ENCODE results near the gene WASHC1. TPM values are rescaled to one million over a fixed set of nuclear protein-coding genes. Genes with fewer than 3 reads are reported as not detected.
"Not testable (repeated sequence)": the region's sequence is repeated elsewhere in the genome, so short reads cannot be mapped to it uniquely, and the experiment has no call there.

Gene WASHC1, protein sequence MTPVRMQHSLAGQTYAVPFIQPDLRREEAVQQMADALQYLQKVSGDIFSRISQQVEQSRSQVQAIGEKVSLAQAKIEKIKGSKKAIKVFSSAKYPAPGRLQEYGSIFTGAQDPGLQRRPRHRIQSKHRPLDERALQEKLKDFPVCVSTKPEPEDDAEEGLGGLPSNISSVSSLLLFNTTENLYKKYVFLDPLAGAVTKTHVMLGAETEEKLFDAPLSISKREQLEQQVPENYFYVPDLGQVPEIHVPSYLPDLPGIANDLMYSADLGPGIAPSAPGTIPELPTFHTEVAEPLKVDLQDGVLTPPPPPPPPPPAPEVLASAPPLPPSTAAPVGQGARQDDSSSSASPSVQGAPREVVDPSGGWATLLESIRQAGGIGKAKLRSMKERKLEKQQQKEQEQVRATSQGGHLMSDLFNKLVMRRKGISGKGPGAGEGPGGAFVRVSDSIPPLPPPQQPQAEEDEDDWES
- total RNA-seq (10 to 100 TPM; 10.9 to 11.2 TPM), total RNA-seq (1.1 to 39.1 (median 8.7) reads per million in 172 experiments)
- 22.2 TPM for polyA plus RNA-seq (2013, experiment 1 of 2)
- polyA plus RNA-seq (2013, experiment 2 of 2): 12.1 TPM

DNA sequence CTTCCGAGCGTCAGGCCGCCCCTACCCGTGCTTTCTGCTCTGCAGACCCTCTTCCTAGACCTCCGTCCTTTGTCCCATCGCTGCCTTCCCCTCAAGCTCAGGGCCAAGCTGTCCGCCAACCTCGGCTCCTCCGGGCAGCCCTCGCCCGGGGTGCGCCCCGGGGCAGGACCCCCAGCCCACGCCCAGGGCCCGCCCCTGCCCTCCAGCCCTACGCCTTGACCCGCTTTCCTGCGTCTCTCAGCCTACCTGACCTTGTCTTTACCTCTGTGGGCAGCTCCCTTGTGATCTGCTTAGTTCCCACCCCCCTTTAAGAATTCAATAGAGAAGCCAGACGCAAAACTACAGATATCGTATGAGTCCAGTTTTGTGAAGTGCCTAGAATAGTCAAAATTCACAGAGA lies at the start of gene WASHC1:
TSS of gene WASHC1 (minus strand) at position 101 of the 400 bp plus-strand sequence. CDS start 4,457 bp downstream, outside the sequence.
- POLR2A ChIA-PET; DNase-seq; H3K36me3 ChIP-seq (ENCODE audit: insufficient read depth, low read length); ATAC-seq (ENCODE audit: poor library complexity); H3K27ac ChIP-seq (ENCODE audit: low read depth in 1 of 2, low read length in 2 of 2); H3K27me3 ChIP-seq (ENCODE audit: control insufficient read depth in 1 of 2, insufficient read depth in 2 of 2, low read length in 2 of 2); CTCF ChIA-PET; H3K9me3 ChIP-seq (ENCODE audit: control insufficient read depth in 1 of 2, insufficient read depth in 1 of 2, low read length in 2 of 2); H3K27ac Mint-ChIP-seq; H3K27me3 Mint-ChIP-seq; H3K36me3 Mint-ChIP-seq (ENCODE audit: low read depth); H3K4me3 Mint-ChIP-seq; H3K4me1 Mint-ChIP-seq (ENCODE audit: low read depth); H3K9me3 Mint-ChIP-seq; H3K4me1 ChIP-seq (ENCODE audit: insufficient read depth, low read length); intact Hi-C loops (cut with DNase I, micrococcal nuclease): not testable (repeated sequence)
- peak within 1 kb of the TSS; percentile 46 for H3K4me3 ChIP-seq (ENCODE audit: low read length)

DNA sequence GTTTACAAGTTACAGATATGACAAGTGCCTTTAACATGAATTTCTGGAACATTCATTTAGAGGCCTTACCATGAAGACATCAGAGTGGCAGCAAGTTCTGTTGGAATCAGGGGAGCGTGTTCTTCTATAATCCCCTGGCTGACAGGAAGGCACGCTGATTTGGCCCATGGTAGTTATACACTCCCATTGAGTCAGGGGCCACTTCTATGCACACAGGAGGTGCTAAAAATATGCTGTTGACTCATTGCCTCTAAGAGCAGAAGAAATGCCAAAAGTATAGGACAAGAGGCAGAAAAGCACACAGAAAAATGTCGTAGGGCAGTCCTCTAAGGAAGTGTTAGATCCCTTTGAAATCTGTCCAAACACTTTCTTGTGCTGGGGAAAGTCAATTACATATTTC lies 49.1 kb upstream of the WASHC1 start:
- H3K9me3 ChIP-seq (ENCODE audit: control insufficient read depth in 1 of 2, insufficient read depth in 1 of 2, low read length in 2 of 2); intact Hi-C loops (cut with DNase I, micrococcal nuclease); H3K4me3 ChIP-seq (ENCODE audit: low read length); POLR2A ChIA-PET; DNase-seq; H3K27ac ChIP-seq (ENCODE audit: low read depth in 1 of 2, low read length in 2 of 2); H3K4me1 Mint-ChIP-seq (ENCODE audit: low read depth); H3K27me3 ChIP-seq (ENCODE audit: control insufficient read depth in 1 of 2, insufficient read depth in 2 of 2, low read length in 2 of 2); ATAC-seq (ENCODE audit: poor library complexity); H3K9me3 Mint-ChIP-seq; H3K27ac Mint-ChIP-seq; H3K4me1 ChIP-seq (ENCODE audit: insufficient read depth, low read length); H3K4me3 Mint-ChIP-seq; H3K36me3 ChIP-seq (ENCODE audit: insufficient read depth, low read length); CTCF ChIA-PET; H3K36me3 Mint-ChIP-seq (ENCODE audit: low read depth): not testable (repeated sequence)
- H3K27me3 Mint-ChIP-seq: peaks cover 13% of the 10 kb centered on the region

DNA sequence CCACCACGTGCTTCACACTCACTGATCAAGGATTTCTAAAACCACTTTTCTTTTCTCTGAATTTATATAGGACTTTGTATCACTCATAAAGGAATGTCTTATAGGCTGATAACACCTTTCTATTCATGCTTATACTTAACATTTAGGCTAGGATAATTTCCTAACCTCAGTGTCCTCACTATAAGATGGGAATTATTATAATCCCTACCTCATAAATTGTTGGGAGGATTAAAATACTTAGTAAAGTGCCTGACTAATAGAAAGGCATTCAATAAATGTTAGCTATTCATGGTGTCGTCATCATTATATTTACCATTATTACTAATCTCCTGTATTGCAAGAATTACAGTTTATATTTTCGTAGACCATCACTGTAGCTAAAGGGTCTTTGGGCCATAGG lies 47.1 kb upstream of the WASHC1 start:
- POLR2A ChIA-PET; H3K9me3 Mint-ChIP-seq; H3K9me3 ChIP-seq (ENCODE audit: control insufficient read depth in 1 of 2, insufficient read depth in 1 of 2, low read length in 2 of 2); CTCF ChIA-PET; H3K27ac Mint-ChIP-seq; H3K27ac ChIP-seq (ENCODE audit: low read depth in 1 of 2, low read length in 2 of 2); H3K36me3 Mint-ChIP-seq (ENCODE audit: low read depth); ATAC-seq (ENCODE audit: poor library complexity); H3K4me1 Mint-ChIP-seq (ENCODE audit: low read depth); H3K27me3 ChIP-seq (ENCODE audit: control insufficient read depth in 1 of 2, insufficient read depth in 2 of 2, low read length in 2 of 2); H3K4me3 ChIP-seq (ENCODE audit: low read length); H3K4me1 ChIP-seq (ENCODE audit: insufficient read depth, low read length); H3K36me3 ChIP-seq (ENCODE audit: insufficient read depth, low read length); DNase-seq; H3K4me3 Mint-ChIP-seq; intact Hi-C loops (cut with DNase I, micrococcal nuclease): not testable (repeated sequence)
- peaks cover 15% of the 10 kb centered on the region for H3K27me3 Mint-ChIP-seq

DNA sequence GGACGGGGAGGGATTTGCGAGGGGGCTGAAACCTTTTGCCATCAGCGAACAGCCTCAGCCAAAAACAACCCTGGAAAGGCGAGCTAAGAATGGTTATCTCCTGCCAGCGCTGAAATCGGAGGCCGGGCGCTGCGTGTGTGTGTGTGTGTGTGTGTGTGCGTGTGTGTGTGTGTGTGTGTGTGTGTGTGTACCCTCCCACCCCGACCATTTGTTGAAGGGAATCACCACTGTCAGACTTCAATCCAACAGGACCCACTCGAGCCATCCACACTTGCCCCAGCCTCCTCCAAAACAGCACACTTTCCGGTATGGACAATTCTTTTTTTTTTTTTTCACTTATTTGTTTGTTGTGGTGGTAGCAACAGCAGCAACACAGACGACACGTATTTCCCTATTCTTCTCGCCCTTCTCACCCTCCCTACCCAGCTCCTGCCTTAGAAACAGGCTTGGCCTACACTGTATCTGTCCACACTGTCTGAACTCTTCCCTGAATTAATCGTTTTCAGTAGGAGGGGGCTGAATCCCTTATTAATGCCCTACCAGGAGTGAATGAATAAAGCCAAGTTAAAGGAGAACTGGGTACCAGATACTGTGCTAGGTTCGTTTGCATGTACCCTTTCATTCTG lies 44.8 kb upstream of the WASHC1 start:
- H3K4me3 ChIP-seq (ENCODE audit: low read length): peak overlapping the region; percentile 5
- H3K9me3 ChIP-seq (ENCODE audit: control insufficient read depth in 1 of 2, insufficient read depth in 1 of 2, low read length in 2 of 2); H3K27ac Mint-ChIP-seq; POLR2A ChIA-PET; H3K27ac ChIP-seq (ENCODE audit: low read depth in 1 of 2, low read length in 2 of 2); DNase-seq; H3K36me3 ChIP-seq (ENCODE audit: insufficient read depth, low read length); H3K36me3 Mint-ChIP-seq (ENCODE audit: low read depth); H3K27me3 Mint-ChIP-seq; intact Hi-C loops (cut with DNase I, micrococcal nuclease); CTCF ChIA-PET; H3K27me3 ChIP-seq (ENCODE audit: control insufficient read depth in 1 of 2, insufficient read depth in 2 of 2, low read length in 2 of 2); ATAC-seq (ENCODE audit: poor library complexity); H3K9me3 Mint-ChIP-seq; H3K4me1 Mint-ChIP-seq (ENCODE audit: low read depth); H3K4me1 ChIP-seq (ENCODE audit: insufficient read depth, low read length): not testable (repeated sequence)
- peak overlapping the region; percentile 79 for H3K4me3 Mint-ChIP-seq

DNA sequence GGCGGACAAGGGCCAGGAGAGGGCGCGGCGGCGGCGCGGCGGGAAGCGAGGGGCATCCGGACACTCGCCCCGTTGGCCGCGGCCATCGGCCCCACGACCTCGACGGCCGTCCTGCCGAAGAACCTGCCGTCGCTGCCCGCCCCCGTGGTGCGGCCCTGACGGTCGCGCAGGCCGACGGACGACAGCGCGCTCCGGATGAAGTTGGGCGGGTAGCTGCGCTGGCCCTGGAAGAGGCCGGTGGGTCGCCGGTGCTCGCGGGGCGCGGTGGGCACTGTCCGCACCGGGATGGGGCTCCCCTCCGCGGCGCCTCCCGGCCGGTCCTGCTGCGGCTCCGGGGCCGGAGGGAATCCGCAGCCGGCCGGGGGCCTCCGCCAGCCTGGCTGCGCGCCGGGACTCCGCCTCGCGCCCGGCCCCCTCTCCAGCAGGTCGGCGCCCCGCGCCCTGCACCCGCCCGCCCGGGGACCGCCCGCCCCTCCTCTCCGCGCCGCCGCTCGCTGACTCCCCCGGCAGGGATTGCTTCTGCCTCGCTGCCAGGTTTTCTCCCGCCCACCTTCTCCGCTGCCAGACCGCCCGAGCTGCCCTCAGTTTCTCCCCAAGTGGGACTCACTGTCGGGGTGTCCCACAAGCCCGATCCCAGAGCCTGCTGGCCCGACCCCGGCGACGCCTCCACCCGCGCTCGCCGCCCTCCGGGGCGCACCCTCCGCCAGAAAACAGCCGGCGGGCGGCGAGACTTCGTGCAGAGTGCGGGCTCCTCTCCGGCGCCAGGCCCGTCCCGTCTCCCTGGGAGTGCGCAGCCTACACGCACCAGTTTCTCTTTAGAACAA lies 44.0 kb upstream of the WASHC1 start:
- H3K9me3 Mint-ChIP-seq; H3K27me3 Mint-ChIP-seq; H3K4me1 ChIP-seq (ENCODE audit: insufficient read depth, low read length); H3K27me3 ChIP-seq (ENCODE audit: control insufficient read depth in 1 of 2, insufficient read depth in 2 of 2, low read length in 2 of 2); CTCF ChIA-PET; H3K27ac Mint-ChIP-seq; POLR2A ChIA-PET; H3K36me3 Mint-ChIP-seq (ENCODE audit: low read depth); H3K9me3 ChIP-seq (ENCODE audit: control insufficient read depth in 1 of 2, insufficient read depth in 1 of 2, low read length in 2 of 2); H3K36me3 ChIP-seq (ENCODE audit: insufficient read depth, low read length); H3K4me1 Mint-ChIP-seq (ENCODE audit: low read depth); intact Hi-C loops (cut with DNase I, micrococcal nuclease); H3K27ac ChIP-seq (ENCODE audit: low read depth in 1 of 2, low read length in 2 of 2): not testable (repeated sequence)
- DNase-seq (peak in 9 of 14 experiments; percentile 1 to 35 (median 9)), ATAC-seq (ENCODE audit: poor library complexity) (peak; percentile 54)
- H3K4me3 ChIP-seq (ENCODE audit: low read length): peak overlapping the region; percentile 5
- H3K4me3 Mint-ChIP-seq: peak overlapping the region; percentile 56

DNA sequence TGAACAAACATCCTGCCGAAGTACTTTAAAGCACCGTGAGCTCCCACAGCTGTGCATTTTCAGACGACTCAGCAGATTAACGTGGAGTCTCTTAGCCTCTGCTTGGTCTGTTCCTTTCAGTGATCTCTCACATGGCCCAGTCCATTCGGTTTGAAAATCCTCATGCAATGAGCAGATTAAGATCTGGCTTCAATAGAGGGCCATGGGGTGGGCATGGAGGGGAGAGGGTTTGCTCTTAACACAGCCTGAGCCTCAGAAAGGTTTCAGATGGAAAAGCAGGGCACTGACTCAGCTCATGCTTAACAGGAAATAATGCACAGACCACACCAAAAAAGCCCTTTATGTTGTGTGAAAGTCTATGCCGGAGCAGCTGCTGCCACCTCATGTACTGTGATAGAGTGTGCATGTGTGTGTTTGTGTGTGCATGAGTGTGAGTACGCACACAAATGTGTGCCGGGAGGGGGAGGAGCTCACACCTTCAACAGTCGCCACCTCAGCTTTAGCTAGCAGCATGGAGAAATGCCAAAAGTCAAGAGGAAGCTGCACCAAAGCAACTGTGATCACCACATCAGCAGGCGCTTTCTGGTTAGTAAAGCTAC lies 33.9 kb upstream of the WASHC1 start:
- POLR2A ChIA-PET, H3K4me3 Mint-ChIP-seq: not testable (repeated sequence)
- H3K27ac Mint-ChIP-seq: peak overlapping the region; percentile 65

More for the DNA sequence above, 33.9 kb upstream of the WASHC1 start:
- ATAC-seq (ENCODE audit: poor library complexity) (peak; percentile 94), DNase-seq (peak in 13 of 14 experiments; percentile 20 to 79 (median 43))
- peaks cover 12% of the 10 kb centered on the region for H3K4me1 Mint-ChIP-seq (ENCODE audit: low read depth)
- intact Hi-C loops (cut with DNase I, micrococcal nuclease); H3K9me3 Mint-ChIP-seq; H3K27me3 Mint-ChIP-seq; H3K36me3 Mint-ChIP-seq (ENCODE audit: low read depth); H3K4me1 ChIP-seq (ENCODE audit: insufficient read depth, low read length); H3K9me3 ChIP-seq (ENCODE audit: control insufficient read depth in 1 of 2, insufficient read depth in 1 of 2, low read length in 2 of 2); CTCF ChIA-PET; H3K27ac ChIP-seq (ENCODE audit: low read depth in 1 of 2, low read length in 2 of 2); H3K27me3 ChIP-seq (ENCODE audit: control insufficient read depth in 1 of 2, insufficient read depth in 2 of 2, low read length in 2 of 2); H3K4me3 ChIP-seq (ENCODE audit: low read length); H3K36me3 ChIP-seq (ENCODE audit: insufficient read depth, low read length): not testable (repeated sequence)
